Right atrium auricular region (tissue), 2 donors: ENCODE data around the gene IGSF1. TPM values are rescaled to one million over a fixed set of nuclear protein-coding genes. Genes with fewer than 3 reads are reported as not detected.

Source experiments
- total RNA-seq, 2 donors: library from RNA; depleted of rRNA; stranded (reverse); fragments of >200 nt; gene quantifications; one replicate each; pipeline ENCODE4 v1.1.0, GENCODE V29; 2016

The IGSF1 gene
- total RNA-seq, 2 donors from 2014 or later, result 3.3 to 9.5 TPM

Other genes starting within 250 kb of the IGSF1 start
- gene ARHGAP36, start 231.0 kb downstream of the IGSF1 start, total RNA-seq, result not detected